Measurements from ENCODE around the gene NONO.
"Not testable (repeated sequence)": the region's sequence is repeated elsewhere in the genome, so short reads cannot be mapped to it uniquely, and the experiment has no call there.

NONO gene

GRCh38 chrX:71281300-71281699 is 2.1 kb upstream of the NONO start:
- in situ Hi-C loops (cut with MboI; ENCODE audit: low pct_unique_long_range_greater_than_20kb, low sequenced_read_pairs); DNase-seq: not testable (repeated sequence)

- DNase-seq, result no peak
Observed at GRCh38 chrX:71282514-71283402, 677 bp upstream of the NONO start.

GRCh38 chrX:71285929-71286328 is 2.5 kb downstream of the NONO start:
- no peak for DNase-seq
- in situ Hi-C loops (cut with MboI; ENCODE audit: low pct_unique_long_range_greater_than_20kb, low sequenced_read_pairs), result no loop called here

More at GRCh38 chrX:71282514-71283402, 677 bp upstream of the NONO start:
- in situ Hi-C loops (cut with MboI; ENCODE audit: low pct_unique_long_range_greater_than_20kb, low sequenced_read_pairs), result no loop called here

- in situ Hi-C loops (cut with MboI; ENCODE audit: low pct_unique_long_range_greater_than_20kb, low sequenced_read_pairs), result no loop called here
- no peak for DNase-seq
Observed at GRCh38 chrX:71291381-71291780, 7.9 kb downstream of the NONO start.

GRCh38 chrX:71292669-71293365 is 9.4 kb downstream of the NONO start:
- in situ Hi-C loops (cut with MboI; ENCODE audit: low pct_unique_long_range_greater_than_20kb, low sequenced_read_pairs), result no loop called here
- no peak for DNase-seq

- DNase-seq, result no peak
- in situ Hi-C loops (cut with MboI; ENCODE audit: low pct_unique_long_range_greater_than_20kb, low sequenced_read_pairs), result no loop called here
Observed at GRCh38 chrX:71296806-71297205, 13.4 kb downstream of the NONO start.

- in situ Hi-C loops (cut with MboI; ENCODE audit: low pct_unique_long_range_greater_than_20kb, low sequenced_read_pairs), result no loop called here
- DNase-seq, result no peak
Observed at GRCh38 chrX:71298119-71298518, 14.7 kb downstream of the NONO start.

- in situ Hi-C loops (cut with MboI; ENCODE audit: low pct_unique_long_range_greater_than_20kb, low sequenced_read_pairs); DNase-seq: not testable (repeated sequence)
Observed at GRCh38 chrX:71300064-71300463, 16.6 kb downstream of the NONO start.

GRCh38 chrX:71300495-71300894 is 17.1 kb downstream of the NONO start:
- in situ Hi-C loops (cut with MboI; ENCODE audit: low pct_unique_long_range_greater_than_20kb, low sequenced_read_pairs); DNase-seq: not testable (repeated sequence)

GRCh38 chrX:71301195-71301924 is 17.9 kb downstream of the NONO start, which contains the start of gene ITGB1BP2:
TSS of gene ITGB1BP2 (plus strand) at chrX:71301750. CDS start at chrX:71301807, 57 bp downstream.
- in situ Hi-C loops (cut with MboI; ENCODE audit: low pct_unique_long_range_greater_than_20kb, low sequenced_read_pairs), result no loop called here
- peak; percentile 58 for DNase-seq

- DNase-seq, result peak; percentile 31
- in situ Hi-C loops (cut with MboI; ENCODE audit: low pct_unique_long_range_greater_than_20kb, low sequenced_read_pairs), result no loop called here
Observed at GRCh38 chrX:71302461-71303213, 19.2 kb downstream of the NONO start.

- in situ Hi-C loops (cut with MboI; ENCODE audit: low pct_unique_long_range_greater_than_20kb, low sequenced_read_pairs), result no loop called here
- no peak for DNase-seq
Observed at GRCh38 chrX:71304561-71304960, 21.1 kb downstream of the NONO start.

- no peak for DNase-seq
- in situ Hi-C loops (cut with MboI; ENCODE audit: low pct_unique_long_range_greater_than_20kb, low sequenced_read_pairs), result no loop called here
Observed at GRCh38 chrX:71315917-71316316, 32.5 kb downstream of the NONO start.

- in situ Hi-C loops (cut with MboI; ENCODE audit: low pct_unique_long_range_greater_than_20kb, low sequenced_read_pairs); DNase-seq: not testable (repeated sequence)
Observed at GRCh38 chrX:71316959-71317358, 33.5 kb downstream of the NONO start.

- peak; percentile 76 for DNase-seq
- in situ Hi-C loops (cut with MboI; ENCODE audit: low pct_unique_long_range_greater_than_20kb, low sequenced_read_pairs), result no loop called here
Observed at GRCh38 chrX:71320126-71320525, 36.7 kb downstream of the NONO start.

- in situ Hi-C loops (cut with MboI; ENCODE audit: low pct_unique_long_range_greater_than_20kb, low sequenced_read_pairs), result no loop called here
- DNase-seq, result no peak
Observed at GRCh38 chrX:71321731-71322130, 38.3 kb downstream of the NONO start.

- DNase-seq; in situ Hi-C loops (cut with MboI; ENCODE audit: low pct_unique_long_range_greater_than_20kb, low sequenced_read_pairs): not testable (repeated sequence)
Observed at GRCh38 chrX:71324452-71324851, 41.0 kb downstream of the NONO start.

GRCh38 chrX:71326394-71326793 is 43.0 kb downstream of the NONO start:
- no peak for DNase-seq
- in situ Hi-C loops (cut with MboI; ENCODE audit: low pct_unique_long_range_greater_than_20kb, low sequenced_read_pairs), result no loop called here

- DNase-seq; in situ Hi-C loops (cut with MboI; ENCODE audit: low pct_unique_long_range_greater_than_20kb, low sequenced_read_pairs): not testable (repeated sequence)
Observed at GRCh38 chrX:71349151-71349665, 65.8 kb downstream of the NONO start.
